Neural cell (in vitro differentiated cells): Measurements from ENCODE around the gene RUNX3. TPM values are rescaled to one million over a fixed set of nuclear protein-coding genes. Genes with fewer than 3 reads are reported as not detected.

Source experiments
- H2AFZ ChIP-seq: fragments of 200-600, 300-800 bp; sonication (generic), shearing (Covaris generic); 2 replicates; pipeline ENCODE4 v1.6.0; 2014; ENCODE audit warnings: low read depth, mild to moderate bottlenecking, antibody characterized with exemption, low read length, moderate library complexity
- H3F3A ChIP-seq: fragments of 200-600 bp; shearing (Covaris generic); 2 replicates; pipeline ENCODE4 v1.6.1; 2016; ENCODE audit warnings: mild to moderate bottlenecking, moderate library complexity, mixed read lengths, antibody characterized with exemption, low read length; ENCODE audit not compliant: insufficient read depth, poor library complexity, severe bottlenecking
- H3K27ac ChIP-seq: fragments of 200-600, 300-800 bp; sonication (generic), shearing (Covaris generic); 2 replicates; pipeline ENCODE4 v1.5.1; 2014; ENCODE audit warnings: mild to moderate bottlenecking, low read length, moderate library complexity
- H3K27me3 ChIP-seq: fragments of 300-800, 200-600 bp; sonication (generic), shearing (Covaris generic); 2 replicates; pipeline ENCODE4 v1.6.0; 2014; ENCODE audit warnings: mild to moderate bottlenecking, low read depth, low read length, moderate library complexity; ENCODE audit not compliant: insufficient read depth
- H3K36me3 ChIP-seq: fragments of 300-800, 200-600 bp; sonication (generic), shearing (Covaris generic); 2 replicates; pipeline ENCODE4 v1.5.1; 2014; ENCODE audit warnings: mild to moderate bottlenecking, antibody characterized with exemption, low read length, moderate library complexity; ENCODE audit not compliant: insufficient read depth
- H3K4me2 ChIP-seq: fragments of 300-800, 200-600 bp; sonication (generic), shearing (Covaris generic); 2 replicates; pipeline ENCODE4 v1.6.0; 2014; ENCODE audit warnings: mild to moderate bottlenecking, low read length
- H3K4me3 ChIP-seq: fragments of 300-800, 200-600 bp; sonication (generic), shearing (Covaris generic); 2 replicates; pipeline ENCODE4 v1.5.1; 2014; ENCODE audit warnings: mild to moderate bottlenecking, low read length, moderate library complexity
- H3K79me2 ChIP-seq: fragments of 200-600 bp; shearing (Covaris generic); replicated peaks from 2 replicates; pipeline ENCODE4 v1.6.0; 2014; ENCODE audit warnings: mild to moderate bottlenecking, low read length, moderate library complexity; ENCODE audit not compliant: insufficient read depth
- H3K9ac ChIP-seq: fragments of 300-800, 200-600 bp; sonication (generic), shearing (Covaris generic); 2 replicates; pipeline ENCODE4 v1.6.1; 2016; ENCODE audit warnings: mild to moderate bottlenecking, low read length, mixed read lengths
- H3K9me2 ChIP-seq: fragments of 200-600 bp; shearing (Covaris generic); 2 replicates; pipeline ENCODE4 v1.6.1; 2016; ENCODE audit warnings: mild to moderate bottlenecking, low read length, mixed read lengths; ENCODE audit not compliant: insufficient read depth
- H3K9me3 ChIP-seq: fragments of 200-600, 300-800 bp; sonication (generic), shearing (Covaris generic); 2 replicates; pipeline ENCODE4 v1.6.1; 2016; ENCODE audit warnings: mild to moderate bottlenecking, mixed run types, low read length, moderate library complexity, mixed read lengths
- H4K20me1 ChIP-seq: fragments of 200-600 bp; shearing (Covaris generic); 2 replicates; pipeline ENCODE4 v1.6.1; 2016; ENCODE audit warnings: mild to moderate bottlenecking, mixed run types; ENCODE audit not compliant: insufficient read depth
- CTCF ChIP-seq: fragments of 450-650 bp; IDR thresholded peaks from 2 replicates; pipeline ENCODE4 v1.5.1; 2014; ENCODE audit warnings: antibody characterized with exemption, mild to moderate bottlenecking, moderate library complexity; ENCODE audit not compliant: poor library complexity, severe bottlenecking
- EP300 ChIP-seq: fragments of 450-650 bp; conservative IDR thresholded peaks from 2 replicates; pipeline ENCODE4 v1.6.1; 2014; ENCODE audit warnings: antibody characterized with exemption, mild to moderate bottlenecking, moderate library complexity; ENCODE audit not compliant: poor library complexity, severe bottlenecking
- EZH2 ChIP-seq: fragments of 200-600, 300-800 bp; shearing (Covaris generic), sonication (generic); IDR thresholded peaks from 2 replicates; pipeline ENCODE4 v1.6.1; 2014; ENCODE audit warnings: antibody characterized with exemption, low read length, borderline replicate concordance, mild to moderate bottlenecking; ENCODE audit not compliant: insufficient read depth, poor library complexity, severe bottlenecking
- MXI1 ChIP-seq: fragments of 450-650 bp; conservative IDR thresholded peaks from 2 replicates; pipeline ENCODE4 v1.6.1; 2014; ENCODE audit warnings: antibody characterized with exemption, mild to moderate bottlenecking; ENCODE audit not compliant: poor library complexity, severe bottlenecking
- POLR2AphosphoS5 ChIP-seq: IDR thresholded peaks from 2 replicates; pipeline ENCODE4 v1.6.1; 2012
- RAD21 ChIP-seq: fragments of 450-650 bp; conservative IDR thresholded peaks from 2 replicates; pipeline ENCODE4 v1.6.1; 2014; ENCODE audit warnings: antibody characterized with exemption, mild to moderate bottlenecking, moderate library complexity
- REST ChIP-seq: IDR thresholded peaks from 2 replicates; pipeline ENCODE4 v1.6.1; 2012; ENCODE audit warnings: borderline replicate concordance
- SMC3 ChIP-seq: fragments of 450-650 bp; conservative IDR thresholded peaks from 2 replicates; pipeline ENCODE4 v1.6.1; 2014; ENCODE audit warnings: antibody characterized with exemption, mild to moderate bottlenecking, moderate library complexity; ENCODE audit not compliant: poor library complexity
- TAF1 ChIP-seq: IDR thresholded peaks from 2 replicates; pipeline ENCODE4 v1.6.1; 2012; ENCODE audit warnings: low read depth
- polyA plus RNA-seq: library from polyadenylated mRNA; depleted of rRNA; stranded (reverse); fragments of >200 nt; gene quantifications from 2 replicates; pipeline ENCODE4 v1.2.3, GENCODE V29; 2014

The RUNX3 gene
- polyA plus RNA-seq, 1 donor from 2014 or later: not detected

GRCh38 chr1:24872061-24872850 is 57.8 kb downstream of the RUNX3 start:
- no peaks in the 10 kb centered on the region for H3K36me3 ChIP-seq
- H3K9me2 ChIP-seq: no peaks in the 10 kb centered on the region
- no peaks in the 10 kb centered on the region for H3K27me3 ChIP-seq
- H2AFZ ChIP-seq: no peak overlapping the region
- no peaks in the 10 kb centered on the region for H3K9me3 ChIP-seq
- H4K20me1 ChIP-seq: no peaks in the 10 kb centered on the region
- H3K9ac ChIP-seq: no peak overlapping the region
- no peaks in the 10 kb centered on the region for H3F3A ChIP-seq
- H3K4me3 ChIP-seq: no peak overlapping the region
- TF ChIP-seq REST: no peak
- no peak for TF ChIP-seq SMC3
- TF ChIP-seq MXI1: no peak
- no peak for TF ChIP-seq TAF1
- TF ChIP-seq POLR2AphosphoS5: no peak
- TF ChIP-seq RAD21: no peak
- TF ChIP-seq EZH2: no peak
- no peak for TF ChIP-seq EP300
- TF ChIP-seq CTCF: no peak
- no peak overlapping the region for H3K27ac ChIP-seq
- H3K4me2 ChIP-seq: no peak overlapping the region
- no peaks in the 10 kb centered on the region for H3K79me2 ChIP-seq

GRCh38 chr1:24871306-24871901 is 58.7 kb downstream of the RUNX3 start:
- Histone ChIP-seq H3K36me3 (no peaks in the 10 kb centered on the region), H4K20me1 (no peaks in the 10 kb centered on the region), H3K9me2 (no peaks in the 10 kb centered on the region), H3K27ac (no peak overlapping the region), H3K27me3 (no peaks in the 10 kb centered on the region), H3K4me2 (no peak overlapping the region), H3F3A (no peaks in the 10 kb centered on the region), H3K79me2 (no peaks in the 10 kb centered on the region), H3K9ac (no peak overlapping the region), H2AFZ (no peak overlapping the region), H3K4me3 (no peak overlapping the region), H3K9me3 (no peaks in the 10 kb centered on the region)
- no peak for TF ChIP-seq CTCF
- no peak for TF ChIP-seq MXI1
- no peak for TF ChIP-seq SMC3
